ENCODE measurements around the gene CARD16. TPM values are rescaled to one million over a fixed set of nuclear protein-coding genes. Genes with fewer than 3 reads are reported as not detected.
"Not testable (repeated sequence)": the region's sequence is repeated elsewhere in the genome, so short reads cannot be mapped to it uniquely, and the experiment has no call there.

The CARD16 gene
- total RNA-seq, 1 donor from 2014 or later: not detected

DNA sequence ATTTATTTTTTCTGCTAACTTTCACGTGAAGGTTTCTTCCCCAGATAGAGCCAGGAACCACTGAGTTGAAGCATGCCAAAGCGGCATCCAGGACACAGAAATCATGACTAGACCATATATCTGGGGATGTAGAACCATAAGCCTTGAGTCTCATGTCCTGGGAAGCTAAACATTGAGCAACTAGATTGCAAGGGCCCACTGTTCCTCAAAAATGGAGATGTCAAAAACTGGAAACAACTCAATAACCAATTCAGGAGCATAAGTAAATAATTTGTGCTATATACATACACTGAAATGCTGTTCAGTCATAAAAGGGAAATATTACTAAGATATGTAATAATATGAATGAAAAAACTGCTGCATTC is 29.0 kb upstream of the CARD16 start:
- no peaks in the 10 kb centered on the region for H3K36me3 ChIP-seq (ENCODE audit: control insufficient read depth, insufficient read depth, low read length)
- no peaks in the 10 kb centered on the region for H3K27me3 ChIP-seq (ENCODE audit: control insufficient read depth, insufficient read depth, low read length)
- TF ChIP-seq, protein P1, sequence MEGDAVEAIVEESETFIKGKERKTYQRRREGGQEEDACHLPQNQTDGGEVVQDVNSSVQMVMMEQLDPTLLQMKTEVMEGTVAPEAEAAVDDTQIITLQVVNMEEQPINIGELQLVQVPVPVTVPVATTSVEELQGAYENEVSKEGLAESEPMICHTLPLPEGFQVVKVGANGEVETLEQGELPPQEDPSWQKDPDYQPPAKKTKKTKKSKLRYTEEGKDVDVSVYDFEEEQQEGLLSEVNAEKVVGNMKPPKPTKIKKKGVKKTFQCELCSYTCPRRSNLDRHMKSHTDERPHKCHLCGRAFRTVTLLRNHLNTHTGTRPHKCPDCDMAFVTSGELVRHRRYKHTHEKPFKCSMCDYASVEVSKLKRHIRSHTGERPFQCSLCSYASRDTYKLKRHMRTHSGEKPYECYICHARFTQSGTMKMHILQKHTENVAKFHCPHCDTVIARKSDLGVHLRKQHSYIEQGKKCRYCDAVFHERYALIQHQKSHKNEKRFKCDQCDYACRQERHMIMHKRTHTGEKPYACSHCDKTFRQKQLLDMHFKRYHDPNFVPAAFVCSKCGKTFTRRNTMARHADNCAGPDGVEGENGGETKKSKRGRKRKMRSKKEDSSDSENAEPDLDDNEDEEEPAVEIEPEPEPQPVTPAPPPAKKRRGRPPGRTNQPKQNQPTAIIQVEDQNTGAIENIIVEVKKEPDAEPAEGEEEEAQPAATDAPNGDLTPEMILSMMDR (IDR thresholded peaks at IDR 0.05; ENCODE audit: insufficient read depth, low read length, poor library complexity, severe bottlenecking): no peak
- no peak for DNase-seq (ENCODE audit: low read depth)
- no peak overlapping the region for H3K4me3 ChIP-seq (ENCODE audit: low read depth, low read length)

DNA sequence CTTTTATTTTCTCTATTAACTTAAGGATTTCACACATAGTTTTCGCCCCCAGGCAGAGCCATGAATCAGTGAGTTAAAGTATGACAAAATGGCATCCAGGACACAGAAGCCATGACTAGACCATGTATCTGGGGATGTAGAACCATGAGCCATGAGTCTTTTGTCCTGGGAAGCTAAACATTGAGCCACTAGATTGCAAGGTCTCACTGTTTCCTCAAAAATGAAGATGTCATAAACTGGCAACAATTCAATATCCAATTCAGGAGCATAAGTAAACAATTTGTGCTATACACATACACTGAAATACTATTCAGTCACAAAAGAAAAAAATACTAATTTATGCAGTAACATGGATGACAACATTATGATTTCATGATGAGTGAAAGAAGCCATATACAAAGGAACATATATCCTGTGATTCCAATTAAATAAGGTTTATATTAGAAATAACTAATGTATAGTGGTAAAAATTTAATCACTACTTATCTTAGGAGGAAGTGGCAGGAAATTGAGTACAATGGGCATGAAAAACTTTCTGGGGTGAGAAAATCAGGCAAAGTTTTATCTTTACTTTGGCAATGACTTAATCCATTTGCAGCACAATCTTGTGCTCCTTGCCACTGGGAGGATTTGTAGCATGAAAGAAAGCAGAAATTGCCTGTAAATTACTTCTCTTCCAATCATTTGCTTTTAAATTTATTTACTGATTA is 28.5 kb upstream of the CARD16 start:
- Histone ChIP-seq H3K4me3 (ENCODE audit: low read depth, low read length) (no peak overlapping the region), H3K36me3 (ENCODE audit: control insufficient read depth, insufficient read depth, low read length) (no peaks in the 10 kb centered on the region), H3K27me3 (ENCODE audit: control insufficient read depth, insufficient read depth, low read length) (no peaks in the 10 kb centered on the region)
- TF ChIP-seq, protein P1 (IDR thresholded peaks at IDR 0.05; ENCODE audit: insufficient read depth, low read length, poor library complexity, severe bottlenecking): no peak
- DNase-seq (ENCODE audit: low read depth): no peak

DNA sequence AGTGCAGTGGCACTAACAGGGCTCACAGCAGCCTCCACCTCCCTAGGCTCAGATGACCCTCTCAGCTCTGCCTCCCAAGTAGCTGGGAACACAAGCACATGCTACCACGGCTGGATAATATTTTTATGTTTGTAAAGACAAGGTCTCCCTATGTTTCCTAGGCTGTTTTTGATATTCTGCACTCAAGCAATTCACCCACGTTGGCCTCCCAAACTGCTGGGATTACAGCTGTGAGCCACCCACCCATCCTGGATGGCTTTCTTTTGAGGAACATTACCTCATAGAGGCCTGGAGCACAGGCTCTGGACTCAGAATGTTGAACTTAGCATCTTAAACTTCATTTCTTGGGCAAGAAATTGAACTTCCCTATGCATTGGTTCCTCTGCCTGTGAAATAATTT is 26.9 kb upstream of the CARD16 start:
- not testable (repeated sequence) for H3K36me3 ChIP-seq (ENCODE audit: control insufficient read depth, insufficient read depth, low read length); H3K4me3 ChIP-seq (ENCODE audit: low read depth, low read length); DNase-seq (ENCODE audit: low read depth); H3K27me3 ChIP-seq (ENCODE audit: control insufficient read depth, insufficient read depth, low read length)

DNA sequence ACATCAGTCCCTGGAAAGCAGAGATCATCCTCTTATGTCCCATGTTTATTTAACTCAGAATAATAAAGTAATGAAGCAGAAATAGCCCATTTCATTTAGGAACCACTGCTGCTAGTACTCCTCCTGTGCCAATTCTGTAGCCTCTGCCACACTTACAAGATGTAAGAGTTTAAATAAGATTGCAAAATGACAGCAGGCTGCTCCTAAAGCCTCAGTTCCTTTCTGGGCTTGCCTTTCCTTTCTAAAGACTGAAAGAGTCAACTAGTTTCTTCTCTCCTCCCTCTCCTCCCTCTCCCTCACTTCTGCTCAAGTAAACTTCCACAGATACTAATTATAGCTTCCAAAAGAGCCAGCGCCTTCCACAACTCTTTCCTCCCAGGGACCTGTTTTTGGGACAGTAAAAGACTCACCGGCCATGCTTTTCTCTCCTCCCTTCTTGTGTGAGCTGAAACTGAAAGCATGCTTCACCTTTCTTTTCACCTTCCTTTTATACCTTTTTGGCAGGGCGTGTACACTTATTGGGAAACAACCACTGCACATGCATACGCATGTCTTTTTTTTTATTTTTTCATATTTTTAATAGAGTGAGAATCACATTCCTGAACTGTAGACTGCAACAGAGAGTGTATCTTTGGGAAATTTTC is 26.1 kb upstream of the CARD16 start:
- no peak for DNase-seq (ENCODE audit: low read depth)
- H3K4me3 ChIP-seq (ENCODE audit: low read depth, low read length): no peak overlapping the region
- no peaks in the 10 kb centered on the region for H3K36me3 ChIP-seq (ENCODE audit: control insufficient read depth, insufficient read depth, low read length)
- TF ChIP-seq, protein P1 (IDR thresholded peaks at IDR 0.05; ENCODE audit: insufficient read depth, low read length, poor library complexity, severe bottlenecking): no peak
- no peaks in the 10 kb centered on the region for H3K27me3 ChIP-seq (ENCODE audit: control insufficient read depth, insufficient read depth, low read length)

DNA sequence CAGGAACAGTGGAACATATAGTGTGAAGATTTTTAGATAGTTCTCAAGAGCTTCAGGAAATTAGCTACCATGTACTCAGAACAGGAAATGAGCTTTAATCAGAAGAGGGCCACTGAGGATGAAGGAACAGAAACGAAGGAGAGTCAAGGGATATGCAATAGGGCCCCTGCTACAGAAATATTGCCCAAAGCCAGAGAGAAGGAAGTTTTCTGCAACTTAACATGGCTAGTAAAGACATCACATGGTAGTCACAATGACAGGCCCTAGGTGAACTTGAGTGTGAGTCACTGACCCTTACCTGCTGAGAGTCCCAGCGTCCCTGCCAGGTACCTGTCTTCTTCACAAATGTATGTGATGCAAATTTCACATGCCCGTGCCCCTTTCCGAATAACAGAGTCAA is 25.2 kb upstream of the CARD16 start:
- no peaks in the 10 kb centered on the region for H3K27me3 ChIP-seq (ENCODE audit: control insufficient read depth, insufficient read depth, low read length)
- TF ChIP-seq, protein P1 (IDR thresholded peaks at IDR 0.05; ENCODE audit: insufficient read depth, low read length, poor library complexity, severe bottlenecking): no peak
- H3K4me3 ChIP-seq (ENCODE audit: low read depth, low read length): no peak overlapping the region
- no peak for DNase-seq (ENCODE audit: low read depth)
- no peaks in the 10 kb centered on the region for H3K36me3 ChIP-seq (ENCODE audit: control insufficient read depth, insufficient read depth, low read length)

DNA sequence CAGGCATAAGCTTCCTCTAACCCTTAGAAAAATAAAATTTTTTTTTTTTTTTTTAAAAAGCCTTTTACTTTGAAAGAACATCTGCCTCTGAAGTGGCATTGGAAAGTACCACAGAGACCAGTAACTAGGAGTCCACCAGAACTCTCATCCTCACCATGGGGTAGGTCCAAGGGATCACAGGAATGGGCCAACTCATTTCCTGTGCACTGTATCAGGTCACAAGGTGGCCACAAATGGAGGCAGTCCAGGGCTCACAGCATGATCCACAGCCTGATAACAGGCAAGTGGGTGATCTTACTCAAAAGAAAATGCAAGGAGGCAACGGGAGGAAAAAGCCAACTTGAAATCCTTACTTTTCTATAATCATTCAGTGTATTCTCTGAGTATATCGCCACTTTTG is 24.6 kb upstream of the CARD16 start:
- H3K27me3 ChIP-seq (ENCODE audit: control insufficient read depth, insufficient read depth, low read length); DNase-seq (ENCODE audit: low read depth); H3K36me3 ChIP-seq (ENCODE audit: control insufficient read depth, insufficient read depth, low read length); H3K4me3 ChIP-seq (ENCODE audit: low read depth, low read length): not testable (repeated sequence)

DNA sequence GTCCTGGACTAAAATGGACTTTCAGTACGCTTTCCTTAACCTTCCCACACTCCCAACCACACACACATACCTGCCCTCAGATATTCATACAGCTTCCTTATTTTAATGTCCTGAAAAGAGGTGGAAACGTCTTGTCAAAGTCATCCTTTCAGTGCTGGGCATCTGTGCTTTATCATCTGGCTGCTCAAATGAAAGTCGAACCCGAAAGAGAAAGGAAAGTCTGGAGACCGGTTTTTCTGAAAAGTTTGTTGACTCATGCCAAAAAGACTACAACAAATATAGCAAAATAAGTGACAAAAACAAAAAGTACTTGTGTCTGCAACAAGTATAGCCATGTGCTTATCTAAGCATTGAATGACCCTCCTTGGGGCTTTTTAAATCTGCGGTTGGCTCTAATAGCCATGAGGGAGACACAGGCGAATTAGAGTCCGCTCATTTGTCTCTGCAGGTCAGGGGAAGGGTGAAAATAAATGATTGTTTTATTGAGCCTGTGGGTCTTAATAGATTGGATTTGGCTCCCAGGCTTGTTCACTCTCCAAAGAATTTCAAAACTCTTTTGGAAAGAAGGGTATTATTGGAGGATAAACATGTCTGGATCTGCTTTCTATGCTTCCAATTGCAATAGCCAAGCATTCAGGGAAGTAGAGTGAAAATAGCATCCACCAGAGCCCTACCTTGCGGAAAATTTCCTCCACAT is 18.3 kb upstream of the CARD16 start:
- DNase-seq (ENCODE audit: low read depth); H3K27me3 ChIP-seq (ENCODE audit: control insufficient read depth, insufficient read depth, low read length); H3K36me3 ChIP-seq (ENCODE audit: control insufficient read depth, insufficient read depth, low read length); H3K4me3 ChIP-seq (ENCODE audit: low read depth, low read length): not testable (repeated sequence)
